HG02885 (cell line): ENCODE results near the gene ROR1.

ENCODE experiments used
- ATAC-seq: cut with Tn5 transposase; IDR thresholded peaks from one replicate; pipeline ENCODE4 v1.9.1; 2021; ENCODE audit warnings: mild to moderate bottlenecking; ENCODE audit not compliant: unreplicated experiment, poor library complexity

ROR1 gene

DNA sequence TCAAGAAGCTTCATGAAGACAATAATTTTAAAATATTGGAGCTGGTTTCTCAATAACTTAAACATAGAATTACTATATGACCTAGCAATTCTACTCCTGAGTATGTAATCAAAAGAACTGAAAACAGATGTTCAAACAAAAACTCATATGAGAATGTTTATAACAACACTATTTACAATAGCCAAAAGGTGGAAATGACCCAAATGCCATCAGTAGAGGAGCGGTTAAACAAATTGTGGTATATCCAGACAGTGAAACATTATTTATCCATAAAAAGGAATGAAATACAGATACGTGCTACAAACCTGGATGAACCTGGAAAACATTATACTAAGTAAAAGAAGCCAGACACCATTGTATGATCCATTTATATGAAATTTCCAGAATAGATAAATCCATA is 366.8 kb downstream of the ROR1 start:
- no peak for ATAC-seq

DNA sequence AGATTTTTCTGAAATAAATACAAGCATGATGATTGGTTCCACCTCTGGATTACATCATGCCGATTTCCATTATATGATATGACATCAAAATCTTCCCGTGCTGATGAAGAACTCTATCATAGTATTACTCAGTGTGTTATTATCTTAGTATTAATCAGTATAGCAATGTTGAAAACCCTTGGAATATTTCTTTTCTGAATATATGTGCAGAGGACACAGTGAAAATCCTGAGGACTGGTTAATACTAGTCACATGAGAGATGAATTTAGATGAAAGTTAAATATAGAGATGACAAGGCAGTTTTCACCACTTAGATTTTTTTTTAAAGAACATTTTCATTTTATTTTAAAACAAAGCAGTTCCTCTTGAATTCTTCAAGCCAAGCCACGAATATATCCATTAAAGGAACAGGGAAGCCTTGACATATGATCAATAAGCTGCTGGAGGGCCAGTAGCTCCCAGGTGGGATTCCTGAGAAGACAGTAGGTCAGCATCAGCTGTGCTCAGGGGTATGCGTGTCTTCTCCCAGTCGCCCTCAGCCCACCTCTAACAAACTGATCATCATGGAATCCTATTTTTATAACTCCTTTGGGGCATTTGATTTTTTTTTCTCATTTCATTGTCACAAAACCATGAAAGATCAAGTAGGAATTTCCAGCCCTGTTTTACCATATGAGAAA is 373.4 kb downstream of the ROR1 start:
- ATAC-seq, result no peak

DNA sequence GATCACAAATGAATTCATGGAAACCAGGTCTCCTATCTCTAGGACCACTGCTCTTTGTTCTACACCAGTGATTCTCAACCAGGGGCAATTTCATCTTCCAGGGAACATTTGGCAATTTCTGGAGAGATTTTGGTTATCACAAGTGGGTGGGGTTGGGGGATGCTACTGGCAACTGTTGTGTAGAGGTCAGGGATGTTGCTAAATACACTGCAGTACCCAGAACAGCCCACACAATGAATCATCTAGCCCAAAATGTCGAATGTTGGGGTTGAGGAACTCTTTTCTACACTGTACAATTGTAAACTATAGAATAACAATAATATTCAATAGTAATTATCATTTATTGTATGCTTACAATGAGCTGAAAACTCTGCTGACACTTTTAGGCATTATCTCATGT is 373.9 kb downstream of the ROR1 start:
- no peak for ATAC-seq

DNA sequence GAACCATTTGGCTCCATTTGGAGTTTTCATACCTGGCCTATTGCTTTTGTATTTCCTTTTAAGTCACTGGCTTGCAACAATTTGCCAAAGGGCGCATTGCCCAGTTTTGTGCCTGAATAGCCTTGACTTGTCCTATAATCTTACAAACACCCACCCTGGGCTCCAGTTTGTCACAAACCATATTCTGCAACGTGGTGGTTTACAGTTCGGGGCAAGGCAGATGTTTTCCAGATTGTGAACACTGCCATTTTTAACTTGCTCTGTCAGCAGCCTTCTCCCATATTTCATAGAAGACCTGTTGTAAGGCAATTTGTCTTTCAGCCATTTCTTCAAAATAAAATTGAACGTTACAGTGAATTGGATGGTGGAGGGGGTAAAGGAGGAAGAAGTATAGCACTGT is 376.4 kb downstream of the ROR1 start:
- no peak for ATAC-seq

DNA sequence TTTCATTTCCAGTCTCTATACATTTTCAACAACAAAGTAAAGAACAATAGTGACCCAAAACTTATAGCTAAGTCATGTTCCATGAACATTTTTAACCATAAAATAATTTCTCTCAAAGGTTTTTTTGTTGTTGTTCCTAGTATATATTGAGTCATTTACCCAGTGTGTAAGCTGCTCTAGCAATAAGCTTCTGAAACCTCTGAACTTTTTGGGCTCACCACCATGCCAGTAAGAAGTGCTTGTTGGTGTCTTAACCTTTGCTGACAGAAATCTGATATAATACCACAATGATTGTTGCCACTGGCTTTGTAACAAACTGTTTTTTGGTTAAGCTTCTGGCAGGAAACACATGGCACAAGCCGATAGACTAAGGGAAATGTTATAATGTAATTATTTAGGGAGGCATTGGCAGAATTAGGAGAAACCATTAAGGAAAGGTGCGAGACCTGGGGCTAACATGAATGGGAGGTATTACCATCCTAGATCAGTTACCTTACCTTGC is 377.0 kb downstream of the ROR1 start:
- no peak for ATAC-seq

DNA sequence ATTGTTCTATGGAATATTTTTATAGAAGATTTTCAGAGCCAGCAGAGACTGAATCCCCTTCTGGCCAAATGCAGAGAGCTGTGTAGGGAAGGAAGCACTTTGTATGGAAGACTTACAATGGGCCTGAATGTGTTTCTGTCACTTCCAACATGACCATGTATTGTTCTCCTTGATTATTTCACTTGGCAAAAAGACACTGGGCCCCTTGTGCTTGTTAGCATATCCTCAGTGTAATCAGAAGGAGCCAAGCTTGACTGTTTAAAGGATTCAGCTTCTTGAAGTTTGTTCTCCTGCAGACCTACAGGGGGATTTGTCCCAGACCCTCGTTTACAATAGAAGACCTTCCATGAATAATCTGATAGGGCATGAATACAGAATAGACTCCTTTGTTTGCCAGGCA is 381.5 kb downstream of the ROR1 start:
- ATAC-seq, result no peak

DNA sequence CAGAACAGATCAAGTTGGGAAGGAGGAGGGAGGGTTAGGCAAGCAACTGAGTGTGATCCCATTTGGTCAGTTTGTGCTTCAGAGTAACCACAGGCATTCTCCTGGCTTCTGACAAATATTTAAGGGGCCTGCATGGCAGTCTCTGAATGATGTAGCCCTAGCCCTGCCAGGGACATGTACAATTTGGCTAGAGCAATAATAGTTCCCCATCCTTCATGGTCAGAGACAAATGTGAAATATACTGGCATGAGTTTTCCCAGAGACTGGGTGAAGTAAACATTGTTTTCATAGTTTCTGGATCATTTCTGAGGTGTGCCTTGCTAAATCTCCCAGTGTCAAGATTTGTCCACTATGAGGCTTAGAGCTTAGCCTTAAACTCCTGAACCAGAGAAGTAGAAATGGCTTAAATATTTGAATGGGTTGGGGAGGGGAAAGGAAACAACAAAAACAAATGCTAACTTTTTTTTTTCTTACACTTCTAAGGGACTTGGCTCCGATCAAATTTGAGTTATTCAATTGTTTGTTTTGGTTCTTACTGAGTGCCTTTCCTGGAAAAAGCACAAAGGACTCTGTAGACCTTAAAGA is 387.6 kb downstream of the ROR1 start:
- no peak for ATAC-seq

DNA sequence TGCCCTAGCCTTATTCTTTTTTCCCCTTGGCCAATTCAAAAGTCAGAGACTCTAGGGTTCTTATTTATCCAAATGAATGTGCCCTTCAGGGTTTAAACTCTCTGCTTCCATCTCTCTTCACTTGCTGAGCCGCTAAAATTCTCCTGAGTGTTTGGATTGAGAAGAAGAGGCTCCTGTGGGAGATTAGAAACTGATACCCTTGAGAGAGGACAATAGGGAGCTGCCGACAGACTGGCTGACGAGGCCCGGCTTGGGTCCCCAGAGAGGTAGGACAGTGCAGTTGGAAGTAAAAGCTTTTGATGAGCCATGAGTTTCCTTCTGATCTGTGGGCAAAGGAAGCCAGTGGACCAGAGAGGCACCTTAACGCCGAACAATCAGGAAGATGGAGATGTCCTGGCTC is 388.3 kb downstream of the ROR1 start:
- no peak for ATAC-seq

DNA sequence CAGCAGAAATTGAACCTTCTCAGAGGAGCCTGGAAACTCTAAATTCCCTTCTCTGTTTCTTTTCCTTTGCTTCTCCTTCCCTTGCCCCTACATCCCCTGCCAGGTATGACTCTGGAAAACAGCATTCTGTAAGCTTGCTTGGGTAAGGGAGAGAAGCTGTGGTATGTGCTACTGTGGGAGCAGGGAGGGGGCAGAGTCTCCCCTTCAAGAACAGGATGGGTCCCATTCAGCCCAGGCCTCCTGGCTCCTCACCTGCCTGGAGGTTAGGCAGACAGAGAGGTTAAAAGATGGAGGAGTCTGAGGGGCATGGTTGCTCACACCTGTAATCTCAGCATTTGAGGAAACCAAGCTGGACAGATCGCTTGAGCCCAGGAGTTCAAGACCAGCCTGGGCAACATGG is 389.0 kb downstream of the ROR1 start:
- no peak for ATAC-seq

DNA sequence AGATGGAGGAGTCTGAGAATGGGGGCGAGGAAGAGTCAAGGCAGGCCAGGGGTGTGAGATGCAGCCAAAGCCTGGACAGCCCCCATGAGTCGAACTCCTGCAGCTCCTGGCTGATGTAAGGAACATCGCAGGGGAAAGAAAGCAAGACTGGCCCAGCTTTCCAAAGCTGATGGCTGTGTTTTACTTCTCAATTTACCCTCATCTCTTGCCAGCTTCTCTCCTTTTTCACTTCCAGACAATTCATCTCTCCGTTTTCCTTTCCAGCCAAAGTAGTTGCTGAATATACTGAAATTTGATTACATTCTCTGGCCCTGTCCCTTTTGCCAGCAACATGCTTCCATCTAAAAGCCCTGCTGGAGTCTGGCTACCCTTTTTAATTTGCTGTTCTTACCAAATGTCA is 389.6 kb downstream of the ROR1 start:
- ATAC-seq, result no peak

DNA sequence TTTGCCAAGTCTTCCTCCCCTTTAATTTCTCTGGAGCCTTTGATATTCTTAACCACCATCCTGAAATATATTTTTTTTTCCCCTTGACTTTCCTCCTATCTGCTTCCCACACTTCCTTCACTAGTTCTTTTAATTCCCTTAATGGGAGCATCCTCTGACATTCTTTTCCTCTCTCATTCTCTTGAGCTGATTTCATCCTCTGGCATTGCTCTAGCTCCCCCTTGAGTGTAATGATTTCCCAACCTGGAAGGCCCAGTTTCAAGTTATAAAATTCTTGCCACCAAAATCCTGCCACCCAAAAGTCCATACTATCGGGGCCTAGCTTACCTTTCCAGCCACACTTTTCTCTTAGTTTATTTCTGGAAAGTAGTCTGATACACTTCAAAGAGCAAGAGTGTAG is 390.2 kb downstream of the ROR1 start:
- ATAC-seq, result no peak

DNA sequence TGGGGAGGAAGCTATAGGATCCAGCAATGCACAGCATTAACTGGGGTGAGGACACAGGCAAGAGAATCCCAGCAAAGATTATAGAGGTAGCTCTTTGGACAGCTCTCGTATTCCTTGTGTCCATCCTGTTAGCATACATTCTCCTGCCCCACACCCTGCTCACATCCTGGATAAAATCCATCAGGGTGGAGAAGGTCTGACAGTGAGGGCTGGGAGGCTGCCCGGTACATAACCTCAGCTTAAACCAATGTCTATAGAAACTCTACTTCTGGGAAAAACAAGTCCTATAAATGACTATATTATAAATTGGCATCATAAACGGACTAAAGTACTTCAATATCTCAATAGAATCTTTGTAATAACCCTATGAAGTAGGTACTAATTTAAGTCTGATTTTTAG is 392.8 kb downstream of the ROR1 start:
- no peak for ATAC-seq

DNA sequence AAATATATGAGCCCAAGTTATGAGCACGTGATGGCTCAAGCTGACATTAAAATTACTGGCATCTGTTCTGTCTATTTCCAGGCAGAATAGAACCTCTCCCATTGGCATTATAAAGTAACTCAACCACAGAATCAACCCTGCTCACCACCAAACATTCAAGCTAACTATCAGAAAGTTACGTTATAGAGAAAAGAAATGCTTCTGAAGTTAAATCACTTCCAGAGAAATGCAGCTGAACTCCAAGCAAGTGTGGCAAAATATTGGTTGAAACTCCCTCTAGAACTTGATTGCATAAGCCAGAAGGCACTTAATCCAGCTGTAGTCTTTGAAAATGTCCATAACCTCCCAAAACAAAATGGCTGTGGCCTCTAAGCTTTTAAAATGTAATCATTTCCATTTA is 393.4 kb downstream of the ROR1 start:
- ATAC-seq, result no peak

DNA sequence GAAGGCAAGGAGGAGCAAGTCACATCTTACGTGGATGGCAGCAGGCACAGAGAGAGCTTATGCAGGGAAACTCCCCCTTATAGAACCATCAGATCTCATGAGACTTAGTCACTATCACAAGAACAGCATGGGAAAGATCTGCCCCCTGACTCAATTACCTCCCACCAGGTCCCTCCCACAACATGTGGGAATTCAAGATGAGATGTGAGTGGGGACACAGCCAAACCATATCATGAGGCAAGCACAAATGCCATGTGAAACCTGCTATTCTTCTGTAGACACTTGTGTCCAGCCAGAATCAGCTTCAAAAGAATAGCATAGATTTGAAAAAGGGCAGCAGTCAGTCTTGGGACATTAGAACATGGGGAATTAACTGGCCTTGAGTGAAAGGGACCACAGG is 397.4 kb downstream of the ROR1 start:
- ATAC-seq, result no peak

DNA sequence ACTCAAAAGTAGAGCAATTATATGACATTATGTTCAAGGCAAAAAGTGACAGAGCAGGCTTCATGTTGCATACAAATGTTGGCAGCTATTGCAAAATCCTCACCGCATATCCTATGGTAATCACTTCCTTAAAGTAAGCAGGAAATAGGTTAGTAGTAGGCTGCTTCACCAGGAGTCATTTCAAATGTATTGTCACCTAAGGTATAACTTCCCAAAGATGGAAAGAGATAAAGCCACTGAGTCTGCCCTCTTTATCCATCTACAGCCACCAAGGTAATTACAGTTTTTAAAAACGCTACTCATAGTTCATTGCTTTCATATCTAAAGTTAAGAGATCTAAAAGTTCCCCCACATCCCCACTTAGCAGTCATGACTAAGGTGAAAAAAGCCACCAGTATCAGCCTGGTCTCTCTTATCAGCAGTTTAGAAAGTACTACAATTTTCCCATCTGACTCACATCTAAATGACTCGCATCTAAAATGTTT is 398.0 kb downstream of the ROR1 start:
- ATAC-seq, result peak; percentile 77

DNA sequence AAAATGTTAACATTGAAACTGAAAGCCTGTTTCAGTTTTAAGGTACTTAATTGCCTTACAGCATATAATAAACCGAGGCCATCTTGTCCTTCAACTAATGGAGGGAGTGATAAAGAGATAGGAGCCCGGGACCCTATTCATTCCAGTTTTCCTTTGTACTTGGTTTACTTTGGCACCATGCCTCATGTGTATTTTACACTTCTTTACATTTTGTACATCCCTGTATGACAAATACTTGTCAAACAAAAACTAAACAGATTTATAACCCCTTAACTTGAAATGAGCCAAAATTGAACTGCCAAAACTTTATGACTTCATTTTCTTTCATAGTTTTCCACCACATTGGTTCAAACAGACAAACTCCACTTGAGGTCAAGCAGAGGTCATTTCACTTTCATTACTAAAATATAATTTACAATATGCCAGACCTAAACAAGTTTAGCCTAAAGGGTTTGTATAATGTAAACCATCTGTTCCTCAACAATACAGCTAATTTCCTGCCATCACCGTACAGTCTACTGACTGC is 398.7 kb downstream of the ROR1 start:
- peak; percentile 59 for ATAC-seq

DNA sequence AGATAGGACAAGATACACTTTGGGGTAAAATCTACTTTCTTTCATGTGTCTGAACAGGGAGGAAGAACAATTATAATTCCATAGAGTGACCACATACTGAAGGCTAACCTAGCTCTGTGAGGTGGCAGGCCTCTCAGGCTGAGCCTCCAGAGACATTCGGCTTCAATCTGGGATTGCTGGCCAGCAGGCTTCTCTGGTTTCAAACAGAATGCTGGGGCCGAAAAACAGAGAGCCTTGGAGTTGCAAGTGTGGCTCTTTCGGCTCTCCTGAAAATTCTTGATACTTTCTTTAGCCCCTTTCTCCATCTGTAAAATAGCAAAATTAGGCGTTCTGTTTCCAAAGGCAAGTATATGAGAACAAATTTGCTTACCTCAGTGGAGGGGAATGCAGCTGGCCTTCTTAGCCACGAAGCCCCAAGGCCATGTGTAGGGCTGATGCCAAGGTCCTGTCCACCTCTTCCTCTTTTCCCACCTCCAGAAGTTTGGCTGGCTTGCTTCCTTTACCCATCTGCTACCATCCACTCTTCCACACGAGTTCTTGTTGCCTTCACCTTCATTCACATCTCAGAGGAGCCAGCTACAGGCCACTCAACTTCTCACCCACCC is 399.6 kb downstream of the ROR1 start:
- ATAC-seq, result no peak

DNA sequence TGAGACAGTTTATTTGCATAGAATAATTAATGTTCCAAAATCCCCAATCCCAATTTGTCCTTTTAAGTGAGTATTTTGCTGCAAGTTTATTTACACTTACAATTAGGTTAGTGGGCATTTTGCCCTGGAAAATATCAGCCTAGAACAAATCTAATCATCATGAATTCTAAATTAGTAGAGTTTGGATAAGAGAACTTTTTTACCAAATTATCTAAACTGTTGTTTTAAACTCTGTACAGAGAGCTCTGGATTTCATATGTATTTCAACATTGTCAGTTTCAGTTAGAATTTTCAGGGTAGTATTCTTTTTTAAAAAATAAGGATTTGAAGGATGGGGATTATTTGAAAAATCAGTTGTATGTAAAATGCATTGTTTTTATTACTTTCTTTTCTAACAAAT is 401.8 kb downstream of the ROR1 start:
- ATAC-seq, result no peak

DNA sequence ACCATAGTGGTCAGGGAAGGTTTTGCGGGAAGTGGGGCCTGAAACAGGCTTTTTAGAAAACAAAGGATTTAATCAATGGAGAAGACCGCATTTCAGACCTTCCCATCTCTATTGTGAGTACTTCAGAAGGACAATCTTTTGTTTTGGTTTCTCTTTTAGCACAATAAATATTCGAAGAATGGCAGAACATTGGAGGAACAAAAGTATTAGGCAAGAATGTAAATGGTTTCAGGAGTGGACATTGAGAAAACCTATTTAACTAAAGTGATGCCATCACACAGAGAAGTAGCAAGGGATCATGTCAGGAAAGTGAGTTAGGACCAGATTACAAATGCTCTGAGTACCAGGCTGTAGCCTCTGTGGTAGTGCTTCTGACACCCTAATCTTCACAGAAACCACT is 402.8 kb downstream of the ROR1 start:
- ATAC-seq, result no peak

DNA sequence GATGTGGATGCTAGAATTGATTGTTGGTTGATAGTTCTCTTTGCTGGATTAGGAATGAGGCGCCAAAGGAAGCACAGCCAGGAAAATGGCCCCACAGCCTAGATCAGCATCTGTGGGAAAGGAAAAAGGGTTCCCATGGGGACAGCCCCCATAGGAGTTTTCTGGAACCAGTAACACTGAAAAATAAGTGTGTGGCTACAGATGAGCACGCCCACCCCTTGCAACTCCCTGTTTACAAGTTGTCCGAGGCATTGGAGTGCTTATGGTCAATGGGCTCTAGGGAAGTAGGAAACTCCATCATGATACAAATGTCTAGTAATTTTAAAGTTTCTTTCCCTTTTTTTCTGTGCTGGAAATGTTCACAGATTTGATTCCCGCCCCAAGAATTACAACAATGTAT is 405.8 kb downstream of the ROR1 start:
- ATAC-seq, result no peak

DNA sequence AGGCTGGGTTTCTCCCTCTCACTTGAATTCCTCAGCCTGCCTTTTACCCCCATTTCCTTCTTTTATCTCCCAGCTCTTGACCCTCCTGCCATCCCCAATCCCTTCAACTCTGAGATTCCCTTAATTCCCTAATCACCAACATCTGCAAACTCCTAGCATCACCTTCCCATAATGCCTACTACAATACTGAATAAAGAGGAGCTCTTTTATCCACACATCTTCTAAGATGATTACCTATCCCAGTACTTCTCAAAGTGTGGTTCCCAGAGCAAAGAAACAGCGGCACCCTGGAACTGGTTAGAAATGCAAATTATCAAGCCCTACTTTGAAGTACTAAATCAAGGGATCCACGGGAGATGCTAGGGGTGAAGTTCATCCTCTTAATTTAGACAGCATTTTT is 408.4 kb downstream of the ROR1 start:
- ATAC-seq, result no peak
